ENCODE measurements around the gene BTBD9. TPM values are rescaled to one million over a fixed set of nuclear protein-coding genes. Genes with fewer than 3 reads are reported as not detected.

The BTBD9 gene
- total RNA-seq, 1 donor from 2014 or later = 10.3 TPM

DNA sequence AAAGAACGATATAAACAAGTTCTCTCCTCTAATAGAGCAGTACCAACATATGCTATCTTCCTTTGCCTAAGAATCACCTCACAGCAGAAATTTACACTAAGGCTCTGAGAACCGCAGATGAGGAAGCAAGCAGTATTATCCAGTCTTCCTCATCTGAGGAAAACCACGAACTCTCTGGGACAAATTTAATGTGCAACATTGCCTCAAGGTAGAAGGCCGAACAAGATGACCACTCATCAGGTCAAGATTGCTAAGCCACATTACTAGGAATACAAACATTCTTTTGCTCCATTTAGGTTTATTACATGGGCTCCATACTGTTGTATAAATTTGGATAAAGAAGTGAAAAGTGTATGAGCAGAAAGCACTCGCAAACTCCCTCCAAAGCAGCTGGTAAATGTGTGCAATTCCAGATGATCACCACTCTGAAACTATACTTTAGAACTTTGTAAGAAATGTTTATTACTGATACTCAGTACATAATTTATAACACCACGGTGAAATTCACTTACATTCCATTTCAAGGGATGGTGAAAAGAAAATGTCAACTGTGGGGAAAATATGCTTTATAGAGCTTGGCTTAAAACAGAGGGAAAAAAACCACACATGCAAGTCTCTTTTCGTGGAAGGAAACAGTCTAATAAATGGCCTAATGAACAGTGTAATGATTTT lies 398.4 kb downstream of the BTBD9 start:
- peaks cover 2% of the 10 kb centered on the region for H3K27me3 Mint-ChIP-seq (ENCODE audit: low read depth, unreplicated experiment)
- Histone ChIP-seq H3K4me3 (ENCODE audit: insufficient read depth, low read depth, low read length) (no peak overlapping the region), H3K4me2 (ENCODE audit: low read length) (no peak overlapping the region), H3K36me3 (ENCODE audit: insufficient read depth, low read length) (no peaks in the 10 kb centered on the region), H3K79me2 (ENCODE audit: insufficient read depth, low read length) (no peaks in the 10 kb centered on the region), H3K9me3 (ENCODE audit: insufficient read depth, low read depth, low read length) (no peaks in the 10 kb centered on the region), H4K20me1 (ENCODE audit: insufficient read depth, low read length) (no peaks in the 10 kb centered on the region), H3K27me3 (ENCODE audit: insufficient read depth, low read length) (no peaks in the 10 kb centered on the region), H3K4me1 (ENCODE audit: insufficient read depth, low read length) (peaks cover 9% of the 10 kb centered on the region), H3K9ac (ENCODE audit: low read length) (no peak overlapping the region), H3K27ac (ENCODE audit: low read depth, low read length) (no peak overlapping the region), H2AFZ (ENCODE audit: low read depth, low read length) (no peak overlapping the region)
- DNase-seq (ENCODE audit: low read depth) (no peak), FAIRE-seq (peak; percentile 13)
- H3K4me1 Mint-ChIP-seq (ENCODE audit: low read depth, unreplicated experiment) = peaks cover 15% of the 10 kb centered on the region
- no peak for TF ChIP-seq EZH2 (IDR thresholded peaks at IDR 0.05; ENCODE audit: insufficient read depth, low read length)
- TF ChIP-seq, protein P1, sequence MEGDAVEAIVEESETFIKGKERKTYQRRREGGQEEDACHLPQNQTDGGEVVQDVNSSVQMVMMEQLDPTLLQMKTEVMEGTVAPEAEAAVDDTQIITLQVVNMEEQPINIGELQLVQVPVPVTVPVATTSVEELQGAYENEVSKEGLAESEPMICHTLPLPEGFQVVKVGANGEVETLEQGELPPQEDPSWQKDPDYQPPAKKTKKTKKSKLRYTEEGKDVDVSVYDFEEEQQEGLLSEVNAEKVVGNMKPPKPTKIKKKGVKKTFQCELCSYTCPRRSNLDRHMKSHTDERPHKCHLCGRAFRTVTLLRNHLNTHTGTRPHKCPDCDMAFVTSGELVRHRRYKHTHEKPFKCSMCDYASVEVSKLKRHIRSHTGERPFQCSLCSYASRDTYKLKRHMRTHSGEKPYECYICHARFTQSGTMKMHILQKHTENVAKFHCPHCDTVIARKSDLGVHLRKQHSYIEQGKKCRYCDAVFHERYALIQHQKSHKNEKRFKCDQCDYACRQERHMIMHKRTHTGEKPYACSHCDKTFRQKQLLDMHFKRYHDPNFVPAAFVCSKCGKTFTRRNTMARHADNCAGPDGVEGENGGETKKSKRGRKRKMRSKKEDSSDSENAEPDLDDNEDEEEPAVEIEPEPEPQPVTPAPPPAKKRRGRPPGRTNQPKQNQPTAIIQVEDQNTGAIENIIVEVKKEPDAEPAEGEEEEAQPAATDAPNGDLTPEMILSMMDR (IDR thresholded peaks at IDR 0.05; ENCODE audit: insufficient read depth, low read depth, low read length) = no peak
- peaks cover 3% of the 10 kb centered on the region for H3K36me3 Mint-ChIP-seq (ENCODE audit: low read depth, unreplicated experiment)
- H3K27ac Mint-ChIP-seq (ENCODE audit: unreplicated experiment) = no peak overlapping the region
- H3K4me3 Mint-ChIP-seq (ENCODE audit: unreplicated experiment) = no peak overlapping the region
- H3K9me3 Mint-ChIP-seq (ENCODE audit: unreplicated experiment) = no peaks in the 10 kb centered on the region

GRCh38 chr6:38239719-38240451 lies 399.8 kb downstream of the BTBD9 start:
- Mint-ChIP-seq H3K9me3 (ENCODE audit: unreplicated experiment) (no peaks in the 10 kb centered on the region), H3K27ac (ENCODE audit: unreplicated experiment) (no peak overlapping the region), H3K27me3 (ENCODE audit: low read depth, unreplicated experiment) (peaks cover 2% of the 10 kb centered on the region), H3K4me3 (ENCODE audit: unreplicated experiment) (no peak overlapping the region), H3K36me3 (ENCODE audit: low read depth, unreplicated experiment) (peaks cover 2% of the 10 kb centered on the region), H3K4me1 (ENCODE audit: low read depth, unreplicated experiment) (peaks cover 15% of the 10 kb centered on the region)
- H3K4me3 ChIP-seq (ENCODE audit: insufficient read depth, low read depth, low read length) = no peak overlapping the region
- H3K36me3 ChIP-seq (ENCODE audit: insufficient read depth, low read length) = no peaks in the 10 kb centered on the region
- peaks cover 9% of the 10 kb centered on the region for H3K4me1 ChIP-seq (ENCODE audit: insufficient read depth, low read length)
- no peaks in the 10 kb centered on the region for H3K9me3 ChIP-seq (ENCODE audit: insufficient read depth, low read depth, low read length)
- no peak overlapping the region for H3K9ac ChIP-seq (ENCODE audit: low read length)
- H3K27ac ChIP-seq (ENCODE audit: low read depth, low read length) = no peak overlapping the region
- peak overlapping the region; percentile 37 for H3K4me2 ChIP-seq (ENCODE audit: low read length)
- DNase-seq (ENCODE audit: low read depth) (peak; percentile 76), FAIRE-seq (no peak)
- H2AFZ ChIP-seq (ENCODE audit: low read depth, low read length) = no peak overlapping the region
- TF ChIP-seq, protein P1 (IDR thresholded peaks at IDR 0.05; ENCODE audit: insufficient read depth, low read depth, low read length) = no peak
- no peak for TF ChIP-seq EZH2 (IDR thresholded peaks at IDR 0.05; ENCODE audit: insufficient read depth, low read length)
- H4K20me1 ChIP-seq (ENCODE audit: insufficient read depth, low read length) = no peaks in the 10 kb centered on the region
- no peaks in the 10 kb centered on the region for H3K27me3 ChIP-seq (ENCODE audit: insufficient read depth, low read length)
- H3K79me2 ChIP-seq (ENCODE audit: insufficient read depth, low read length) = no peaks in the 10 kb centered on the region

- Histone ChIP-seq H3K4me2 (ENCODE audit: low read length) (no peak overlapping the region), H3K9ac (ENCODE audit: low read length) (no peak overlapping the region), H3K4me1 (ENCODE audit: insufficient read depth, low read length) (peaks cover 16% of the 10 kb centered on the region), H2AFZ (ENCODE audit: low read depth, low read length) (no peak overlapping the region), H4K20me1 (ENCODE audit: insufficient read depth, low read length) (no peaks in the 10 kb centered on the region), H3K9me3 (ENCODE audit: insufficient read depth, low read depth, low read length) (no peaks in the 10 kb centered on the region), H3K27ac (ENCODE audit: low read depth, low read length) (no peak overlapping the region), H3K4me3 (ENCODE audit: insufficient read depth, low read depth, low read length) (no peak overlapping the region), H3K36me3 (ENCODE audit: insufficient read depth, low read length) (no peaks in the 10 kb centered on the region), H3K27me3 (ENCODE audit: insufficient read depth, low read length) (no peaks in the 10 kb centered on the region), H3K79me2 (ENCODE audit: insufficient read depth, low read length) (no peaks in the 10 kb centered on the region)
- Mint-ChIP-seq H3K27ac (ENCODE audit: unreplicated experiment) (no peak overlapping the region), H3K4me1 (ENCODE audit: low read depth, unreplicated experiment) (peaks cover 15% of the 10 kb centered on the region), H3K4me3 (ENCODE audit: unreplicated experiment) (no peak overlapping the region), H3K9me3 (ENCODE audit: unreplicated experiment) (no peaks in the 10 kb centered on the region), H3K27me3 (ENCODE audit: low read depth, unreplicated experiment) (no peaks in the 10 kb centered on the region), H3K36me3 (ENCODE audit: low read depth, unreplicated experiment) (peaks cover 2% of the 10 kb centered on the region)
- TF ChIP-seq, protein P1 (IDR thresholded peaks at IDR 0.05; ENCODE audit: insufficient read depth, low read depth, low read length) = no peak
- no peak for TF ChIP-seq EZH2 (IDR thresholded peaks at IDR 0.05; ENCODE audit: insufficient read depth, low read length)
- DNase-seq (ENCODE audit: low read depth) = no peak
- no peak for FAIRE-seq
Observed at GRCh38 chr6:38236631-38237030, 403.1 kb downstream of the BTBD9 start.
